A673 (cell line): Measurements from ENCODE around the gene RAE1. TPM values are rescaled to one million over a fixed set of nuclear protein-coding genes. Genes with fewer than 3 reads are reported as not detected.
"Not testable (repeated sequence)": the region's sequence is repeated elsewhere in the genome, so short reads cannot be mapped to it uniquely, and the experiment has no call there.

Source experiments
- BruUV-seq: library from RNA; stranded (reverse); fragments of 400-500 nt; replicated peaks from 2 replicates; lab custom pipeline; 2021; lab: Mats Ljungman, UMichigan
- CTCF ChIA-PET: fragments of 300-600 bp; sonication (Branson Sonifier 250); formaldehyde crosslinking; loops from one replicate; lab custom pipeline; 2022; ENCODE audit warnings: antibody characterized with exemption; lab: Charles Lee
- POLR2A ChIA-PET: fragments of 300-600 bp; sonication (Branson Sonifier 250); formaldehyde crosslinking; loops from one replicate; lab custom pipeline; 2022; ENCODE audit warnings: antibody characterized with exemption; ENCODE audit not compliant: low non-redundant PET; lab: Charles Lee
- DNase-seq: peaks from one replicate; pipeline ENCODE4 v3.0.0-alpha.2; 2015; ENCODE audit warnings: low spot score
- H3K27ac ChIP-seq: fragments of 200-600 bp; sonication (generic); 2 replicates; pipeline ENCODE4 v1.5.1; 2016; ENCODE audit warnings: mixed run types, low read depth, mild to moderate bottlenecking, mixed read lengths, antibody characterized with exemption, low read length; ENCODE audit not compliant: poor library complexity, severe bottlenecking
- H3K27me3 ChIP-seq: fragments of 200-600 bp; sonication (generic); replicated peaks from 2 replicates; pipeline ENCODE4 v1.6.1; 2017; ENCODE audit warnings: mixed run types, low read depth, mild to moderate bottlenecking, mixed read lengths, antibody characterized with exemption, low read length; ENCODE audit not compliant: insufficient read depth, poor library complexity
- H3K36me3 ChIP-seq: fragments of 200-600 bp; sonication (generic); 2 replicates; pipeline ENCODE4 v1.6.1; 2016; ENCODE audit warnings: mixed run types, mild to moderate bottlenecking, mixed read lengths, antibody characterized with exemption, low read length; ENCODE audit not compliant: insufficient read depth, poor library complexity, severe bottlenecking
- H3K4me1 ChIP-seq: fragments of 200-600 bp; sonication (generic); 2 replicates; pipeline ENCODE4 v1.6.1; 2017; ENCODE audit warnings: mixed run types, mild to moderate bottlenecking, mixed read lengths, antibody characterized with exemption, low read length; ENCODE audit not compliant: insufficient read depth, poor library complexity, severe bottlenecking
- H3K4me3 ChIP-seq: fragments of 200-600 bp; sonication (generic); 2 replicates; pipeline ENCODE4 v1.5.1; 2016; ENCODE audit warnings: low read depth, mixed run types, mild to moderate bottlenecking, mixed read lengths, low read length; ENCODE audit not compliant: poor library complexity, severe bottlenecking
- H3K9me3 ChIP-seq: fragments of 200-600 bp; sonication (generic); 2 replicates; pipeline ENCODE4 v1.6.1; 2016; ENCODE audit warnings: mixed run types, low read depth, mild to moderate bottlenecking, mixed read lengths, antibody characterized with exemption, low read length; ENCODE audit not compliant: poor library complexity, severe bottlenecking
- CTCF ChIP-seq: fragments of 300-800, 200-600 bp; sonication (generic); conservative IDR thresholded peaks from 2 replicates; pipeline ENCODE4 v1.5.1; 2017; ENCODE audit warnings: low read depth, mild to moderate bottlenecking, antibody characterized with exemption, low read length, moderate library complexity, mixed read lengths
- EZH2 ChIP-seq: fragments of 200-600 bp; sonication (generic); IDR thresholded peaks from 2 replicates; pipeline ENCODE4 v1.6.1; 2017; ENCODE audit warnings: borderline replicate concordance, low read depth, mild to moderate bottlenecking, mixed read lengths, antibody characterized with exemption, low read length; ENCODE audit not compliant: poor library complexity, severe bottlenecking
- intact Hi-C: fragments of 100-400 bp; cut with micrococcal nuclease; formaldehyde crosslinking; loops from one replicate; pipeline ENCODE4 v1.10.0; 2022; ENCODE audit not compliant: unreplicated experiment
- total RNA-seq: library from RNA; stranded (reverse); gene quantifications from 2 replicates; pipeline ENCODE4 v1.2.3, GENCODE V29; 2021

The RAE1 gene
- total RNA-seq, 1 experiment from 2014 or later, result 70.9 TPM

GRCh38 chr20:57417830-57418780, 67.0 kb downstream of the RAE1 start:
- no peak for TF ChIP-seq EZH2
- TF ChIP-seq CTCF, result no peak
- H3K4me3 ChIP-seq, result no peak overlapping the region
- no peaks in the 10 kb centered on the region for H3K36me3 ChIP-seq
- no peaks in the 10 kb centered on the region for H3K4me1 ChIP-seq
- no TSS peak for BruUV-seq
- ChIA-PET POLR2A (no interaction called here), CTCF (no interaction called here)
- intact Hi-C loops, result no loop called here
- H3K27me3 ChIP-seq, result no peaks in the 10 kb centered on the region
- DNase-seq, result no peak
- H3K27ac ChIP-seq, result no peak overlapping the region
- H3K9me3 ChIP-seq, result no peaks in the 10 kb centered on the region

- DNase-seq, H3K27ac ChIP-seq, BruUV-seq, H3K36me3 ChIP-seq, CTCF ChIA-PET, POLR2A ChIA-PET, H3K9me3 ChIP-seq, H3K27me3 ChIP-seq, H3K4me3 ChIP-seq, intact Hi-C loops, H3K4me1 ChIP-seq: not testable (repeated sequence)
These were observed 68.4 kb downstream of the RAE1 start for GRCh38 chr20:57419479-57419878.

- no TSS peak for BruUV-seq
- H3K4me3 ChIP-seq, result no peak overlapping the region
- intact Hi-C loops, result no loop called here
- ChIA-PET POLR2A (no interaction called here), CTCF (no interaction called here)
- no peak for DNase-seq
- H3K36me3 ChIP-seq, result no peaks in the 10 kb centered on the region
- no peaks in the 10 kb centered on the region for H3K9me3 ChIP-seq
- H3K4me1 ChIP-seq, result no peaks in the 10 kb centered on the region
- H3K27ac ChIP-seq, result no peak overlapping the region
- no peaks in the 10 kb centered on the region for H3K27me3 ChIP-seq
- TF ChIP-seq EZH2 (no peak), CTCF (no peak)
These were observed 69.7 kb downstream of the RAE1 start for GRCh38 chr20:57420571-57421252.
